DMS79 (cell line): Measurements from ENCODE around the gene ZNF320.
"Not testable (repeated sequence)": the region's sequence is repeated elsewhere in the genome, so short reads cannot be mapped to it uniquely, and the experiment has no call there.

Experiments used
- DNase-seq: peaks from one replicate; lab custom pipeline; 2025; lab: John Stamatoyannopoulos, UW

Gene ZNF320

GRCh38 chr19:52922841-52923777 lies 25.7 kb upstream of the ZNF320 start, which contains the start of gene ZNF888:
Gene ZNF888 (minus strand): TSS chr19:52923428. CDS start chr19:52917873, 5,555 bp downstream.
- peak; percentile 44 for DNase-seq

- DNase-seq = no peak
Measured at GRCh38 chr19:52917531-52917930, 20.1 kb upstream of the ZNF320 start.

- DNase-seq = no peak
Measured at GRCh38 chr19:52910648-52911047, 13.2 kb upstream of the ZNF320 start.

GRCh38 chr19:52904052-52904780 lies 6.8 kb upstream of the ZNF320 start:
- not testable (repeated sequence) for DNase-seq

- DNase-seq = no peak
Measured at GRCh38 chr19:52901842-52902241, 4.4 kb upstream of the ZNF320 start.

GRCh38 chr19:52898596-52898995 lies 1.2 kb upstream of the ZNF320 start:
- not testable (repeated sequence) for DNase-seq

- no peak for DNase-seq
Measured at GRCh38 chr19:52898101-52898500, 666 bp upstream of the ZNF320 start.

- DNase-seq = peak; percentile 29
Measured at GRCh38 chr19:52896431-52897137, 851 bp downstream of the ZNF320 start.

GRCh38 chr19:52891336-52891735 lies 6.1 kb downstream of the ZNF320 start:
- no peak for DNase-seq

- DNase-seq = no peak
Measured at GRCh38 chr19:52889931-52890330, 7.5 kb downstream of the ZNF320 start.

- no peak for DNase-seq
Measured at GRCh38 chr19:52889076-52889475, 8.4 kb downstream of the ZNF320 start.

- no peak for DNase-seq
Measured at GRCh38 chr19:52880895-52881389, 16.5 kb downstream of the ZNF320 start.

- not testable (repeated sequence) for DNase-seq
Measured at GRCh38 chr19:52872996-52873395, 24.4 kb downstream of the ZNF320 start.

- DNase-seq = no peak
Measured at GRCh38 chr19:52871466-52871865, 26.0 kb downstream of the ZNF320 start.

GRCh38 chr19:52868031-52868430 lies 29.4 kb downstream of the ZNF320 start:
- DNase-seq = not testable (repeated sequence)

GRCh38 chr19:52857378-52858191 lies 39.9 kb downstream of the ZNF320 start, which contains the start of gene ZNF468:
Gene ZNF468 (minus strand): TSS chr19:52857619. CDS start chr19:52854272, 3,347 bp downstream.
- peak; percentile 63 for DNase-seq

- not testable (repeated sequence) for DNase-seq
Measured at GRCh38 chr19:52856540-52857377, 40.7 kb downstream of the ZNF320 start.
